ENCODE data around the gene ZMYND19.

- TF ChIP-seq, protein P1, sequence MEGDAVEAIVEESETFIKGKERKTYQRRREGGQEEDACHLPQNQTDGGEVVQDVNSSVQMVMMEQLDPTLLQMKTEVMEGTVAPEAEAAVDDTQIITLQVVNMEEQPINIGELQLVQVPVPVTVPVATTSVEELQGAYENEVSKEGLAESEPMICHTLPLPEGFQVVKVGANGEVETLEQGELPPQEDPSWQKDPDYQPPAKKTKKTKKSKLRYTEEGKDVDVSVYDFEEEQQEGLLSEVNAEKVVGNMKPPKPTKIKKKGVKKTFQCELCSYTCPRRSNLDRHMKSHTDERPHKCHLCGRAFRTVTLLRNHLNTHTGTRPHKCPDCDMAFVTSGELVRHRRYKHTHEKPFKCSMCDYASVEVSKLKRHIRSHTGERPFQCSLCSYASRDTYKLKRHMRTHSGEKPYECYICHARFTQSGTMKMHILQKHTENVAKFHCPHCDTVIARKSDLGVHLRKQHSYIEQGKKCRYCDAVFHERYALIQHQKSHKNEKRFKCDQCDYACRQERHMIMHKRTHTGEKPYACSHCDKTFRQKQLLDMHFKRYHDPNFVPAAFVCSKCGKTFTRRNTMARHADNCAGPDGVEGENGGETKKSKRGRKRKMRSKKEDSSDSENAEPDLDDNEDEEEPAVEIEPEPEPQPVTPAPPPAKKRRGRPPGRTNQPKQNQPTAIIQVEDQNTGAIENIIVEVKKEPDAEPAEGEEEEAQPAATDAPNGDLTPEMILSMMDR (IDR thresholded peaks at IDR 0.05) = no peak
- TF ChIP-seq POLR2A (IDR thresholded peaks at IDR 0.05) = no peak
These were observed 14.2 kb upstream of the ZMYND19 start for GRCh38 chr9:137604345-137605086.

All from adrenal gland (tissue), 5 donors.